ENCODE measurements around the gene METTL2B. TPM values are rescaled to one million over a fixed set of nuclear protein-coding genes. Genes with fewer than 3 reads are reported as not detected.
A peak's percentile ranks its signal among the peaks of the same experiment; 100 is the strongest.
"Not testable (repeated sequence)": the region's sequence is repeated elsewhere in the genome, so short reads cannot be mapped to it uniquely, and the experiment has no call there.

Gene METTL2B
- total RNA-seq, 6 experiments from 2014 or later = 25.5 to 33.6 (median 31.7) TPM

- Mint-ChIP-seq H3K4me3 (no peak overlapping the region), H3K9me3 (no peaks in the 10 kb centered on the region), H3K27ac (no peak overlapping the region), H3K36me3 (ENCODE audit: low read depth) (peaks cover 5% of the 10 kb centered on the region; the same call in 1 of the 2 replicates), H3K4me1 (ENCODE audit: low read depth) (peaks cover 55% of the 10 kb centered on the region), H3K27me3 (ENCODE audit: insufficient read depth) (peaks cover 5% of the 10 kb centered on the region; the same call in 1 of the 2 replicates)
- DNase-seq = no peak
- TF ChIP-seq CTCF (IDR thresholded peaks at IDR 0.05) = no peak
Observed at GRCh38 chr7:128458956-128459355, 17.6 kb upstream of the METTL2B start.

GRCh38 chr7:128459394-128459878 lies 17.1 kb upstream of the METTL2B start:
- H3K27me3 Mint-ChIP-seq (ENCODE audit: insufficient read depth) = peaks cover 2% of the 10 kb centered on the region; the same call in 1 of the 2 replicates
- H3K4me1 Mint-ChIP-seq (ENCODE audit: low read depth) = peaks cover 50% of the 10 kb centered on the region
- H3K36me3 Mint-ChIP-seq (ENCODE audit: low read depth) = peaks cover 5% of the 10 kb centered on the region; the same call in 1 of the 2 replicates
- DNase-seq = peak; percentile 51
- peak; percentile 87 for TF ChIP-seq CTCF (IDR thresholded peaks at IDR 0.05)
- no peaks in the 10 kb centered on the region for H3K9me3 Mint-ChIP-seq
- H3K4me3 Mint-ChIP-seq = no peak overlapping the region
- H3K27ac Mint-ChIP-seq = 0 out of 2 replicates have a peak overlapping the region, but pooled peaks have one; percentile 15

GRCh38 chr7:128462460-128462859 lies 14.1 kb upstream of the METTL2B start:
- peaks cover 5% of the 10 kb centered on the region; the same call in 1 of the 2 replicates for H3K36me3 Mint-ChIP-seq (ENCODE audit: low read depth)
- no peak for TF ChIP-seq CTCF (IDR thresholded peaks at IDR 0.05)
- no peaks in the 10 kb centered on the region for H3K9me3 Mint-ChIP-seq
- DNase-seq = no peak
- peaks cover 2% of the 10 kb centered on the region; the same call in 1 of the 2 replicates for H3K27me3 Mint-ChIP-seq (ENCODE audit: insufficient read depth)
- no peak overlapping the region for H3K4me3 Mint-ChIP-seq
- peak overlapping the region; percentile 47 for H3K27ac Mint-ChIP-seq
- H3K4me1 Mint-ChIP-seq (ENCODE audit: low read depth) = peaks cover 34% of the 10 kb centered on the region

DNA sequence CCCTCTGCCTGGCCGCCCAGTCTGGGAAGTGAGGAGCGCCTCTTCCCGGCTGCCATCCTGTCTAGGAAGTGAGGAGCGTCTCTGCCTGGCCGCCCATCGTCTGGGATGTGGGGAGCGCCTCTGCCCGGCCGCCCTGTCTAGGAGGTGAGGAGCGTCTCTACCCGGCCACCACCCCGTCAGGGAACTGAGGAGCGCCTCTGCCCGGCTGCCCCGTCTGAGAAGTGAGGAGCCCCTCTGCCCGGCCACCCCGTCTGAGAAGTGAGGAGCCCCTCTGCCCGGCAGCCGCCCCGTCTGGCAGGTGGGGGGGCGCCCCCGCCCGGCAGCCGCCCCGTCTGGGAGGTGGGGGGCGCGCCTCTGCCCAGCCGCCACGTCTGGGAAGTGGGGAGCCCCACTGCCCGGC lies 13.2 kb upstream of the METTL2B start:
- H3K27me3 Mint-ChIP-seq (ENCODE audit: insufficient read depth); DNase-seq; H3K9me3 Mint-ChIP-seq; H3K4me3 Mint-ChIP-seq; H3K27ac Mint-ChIP-seq; H3K36me3 Mint-ChIP-seq (ENCODE audit: low read depth): not testable (repeated sequence)
- H3K4me1 Mint-ChIP-seq (ENCODE audit: low read depth) = peaks cover 28% of the 10 kb centered on the region

DNA sequence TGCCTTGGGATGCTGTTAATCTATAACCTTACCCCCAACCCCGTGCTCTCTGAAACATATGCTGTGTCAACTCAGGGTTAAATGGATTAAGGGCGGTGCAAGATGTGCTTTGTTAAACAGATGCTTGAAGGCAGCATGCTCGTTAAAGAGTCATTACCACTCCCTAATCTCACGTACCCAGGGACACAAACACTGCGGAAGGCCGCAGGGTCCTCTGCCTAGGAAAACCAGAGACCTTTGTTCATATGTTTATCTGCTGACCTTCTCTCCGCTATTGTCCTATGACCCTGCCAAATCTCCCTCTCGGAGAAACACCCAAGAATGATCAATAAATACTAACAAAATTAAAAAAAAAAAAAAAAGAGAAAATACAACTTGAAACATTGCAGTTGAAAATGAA lies 12.6 kb upstream of the METTL2B start:
- not testable (repeated sequence) for DNase-seq; H3K9me3 Mint-ChIP-seq; H3K4me3 Mint-ChIP-seq; H3K27me3 Mint-ChIP-seq (ENCODE audit: insufficient read depth); H3K27ac Mint-ChIP-seq; H3K36me3 Mint-ChIP-seq (ENCODE audit: low read depth)
- H3K4me1 Mint-ChIP-seq (ENCODE audit: low read depth) = peaks cover 22% of the 10 kb centered on the region

DNA sequence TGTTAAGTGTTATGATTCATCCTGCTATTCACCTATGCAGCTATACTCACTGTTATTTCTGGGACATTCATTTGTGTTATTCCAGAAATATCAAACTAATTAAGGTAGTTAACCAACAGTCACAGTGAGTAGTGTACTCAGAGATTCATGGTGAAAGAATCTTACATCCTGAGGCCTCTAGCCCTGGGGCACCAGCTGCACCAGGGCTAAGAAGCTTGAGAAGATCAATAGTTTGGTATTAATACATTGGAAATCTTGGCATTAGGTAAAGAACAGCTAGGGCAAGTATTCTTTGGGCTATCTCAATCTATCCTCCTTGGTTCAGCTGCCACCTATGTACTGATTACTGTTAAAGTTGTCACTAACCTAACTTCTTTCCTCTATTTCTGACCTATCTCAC lies 9.7 kb upstream of the METTL2B start:
- H3K27ac Mint-ChIP-seq; H3K9me3 Mint-ChIP-seq; H3K27me3 Mint-ChIP-seq (ENCODE audit: insufficient read depth); H3K36me3 Mint-ChIP-seq (ENCODE audit: low read depth); DNase-seq; H3K4me3 Mint-ChIP-seq: not testable (repeated sequence)
- H3K4me1 Mint-ChIP-seq (ENCODE audit: low read depth) = peaks cover 13% of the 10 kb centered on the region

DNA sequence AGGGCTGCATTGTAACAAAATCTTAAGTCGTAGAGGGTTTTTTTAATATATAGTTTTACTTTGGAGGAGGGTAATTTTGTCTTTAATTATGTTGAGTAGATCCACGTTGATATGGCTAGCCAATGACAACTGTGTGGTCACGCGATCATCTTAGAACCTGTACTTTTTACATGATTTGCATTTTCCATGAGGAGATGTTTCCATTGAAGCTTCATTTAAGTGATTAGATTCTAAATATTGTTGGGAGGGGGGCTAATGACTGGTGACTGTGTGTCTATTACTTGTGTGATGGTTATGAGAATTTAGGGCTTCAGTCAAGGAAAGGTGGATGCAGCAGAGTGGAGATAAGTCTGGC lies 765 bp downstream of the METTL2B start:
- not testable (repeated sequence) for H3K27me3 Mint-ChIP-seq (ENCODE audit: insufficient read depth)

DNA sequence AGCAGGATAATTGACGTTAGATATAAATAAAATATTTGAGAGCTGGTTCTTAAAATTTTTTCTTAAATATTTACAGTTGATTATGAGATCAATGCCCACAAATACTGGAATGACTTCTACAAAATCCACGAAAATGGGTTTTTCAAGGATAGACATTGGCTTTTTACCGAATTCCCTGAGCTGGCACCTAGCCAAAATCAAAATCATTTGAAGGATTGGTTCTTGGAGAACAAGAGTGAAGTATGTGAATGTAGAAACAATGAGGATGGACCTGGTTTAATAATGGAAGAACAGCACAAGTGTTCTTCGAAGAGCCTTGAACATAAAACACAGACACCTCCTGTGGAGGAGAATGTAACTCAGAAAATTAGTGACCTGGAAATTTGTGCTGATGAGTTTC lies 2.5 kb downstream of the METTL2B start:
- not testable (repeated sequence) for DNase-seq; H3K27me3 Mint-ChIP-seq (ENCODE audit: insufficient read depth); H3K9me3 Mint-ChIP-seq; H3K27ac Mint-ChIP-seq; H3K4me3 Mint-ChIP-seq
- Mint-ChIP-seq H3K4me1 (ENCODE audit: low read depth) (peaks cover 19% of the 10 kb centered on the region), H3K36me3 (ENCODE audit: low read depth) (peaks cover 11% of the 10 kb centered on the region)

More for the DNA sequence above, 765 bp downstream of the METTL2B start:
- peak overlapping the region; percentile 98 for H3K4me3 Mint-ChIP-seq
- DNase-seq; H3K36me3 Mint-ChIP-seq (ENCODE audit: low read depth); H3K9me3 Mint-ChIP-seq: not testable (repeated sequence)
- H3K27ac Mint-ChIP-seq = peak overlapping the region; percentile 95
- peaks cover 19% of the 10 kb centered on the region for H3K4me1 Mint-ChIP-seq (ENCODE audit: low read depth)

DNA sequence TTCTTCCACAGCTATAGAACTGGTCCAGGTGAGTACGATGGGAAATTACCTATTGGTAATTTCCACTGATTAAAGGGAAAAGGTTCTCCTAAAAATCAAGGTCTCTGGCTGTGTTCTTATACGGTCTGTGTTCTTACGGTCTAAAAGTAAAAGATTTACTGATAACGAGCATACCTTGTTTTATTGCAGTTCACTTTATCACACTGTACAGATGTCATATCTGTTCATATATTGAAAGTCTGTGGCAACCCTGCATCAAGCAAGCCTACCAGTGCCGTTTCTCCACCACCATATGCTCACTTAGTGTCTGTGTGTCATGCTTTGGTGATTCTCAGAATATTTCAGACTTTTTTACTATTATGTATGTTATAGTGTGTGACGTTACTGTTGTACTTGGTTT lies 11.6 kb downstream of the METTL2B start:
- DNase-seq; H3K4me1 Mint-ChIP-seq (ENCODE audit: low read depth); H3K9me3 Mint-ChIP-seq; H3K27me3 Mint-ChIP-seq (ENCODE audit: insufficient read depth); H3K4me3 Mint-ChIP-seq; H3K27ac Mint-ChIP-seq: not testable (repeated sequence)
- H3K36me3 Mint-ChIP-seq (ENCODE audit: low read depth) = peaks cover 12% of the 10 kb centered on the region; the same call in 1 of the 2 replicates
